Neural cell (in vitro differentiated cells): ENCODE measurements around the gene JMJD1C. TPM values are rescaled to one million over a fixed set of nuclear protein-coding genes. Genes with fewer than 3 reads are reported as not detected.

Experiments
- H2AFZ ChIP-seq: fragments of 200-600, 300-800 bp; sonication (generic), shearing (Covaris generic); 2 replicates; pipeline ENCODE4 v1.6.0; 2014; ENCODE audit warnings: low read depth, mild to moderate bottlenecking, antibody characterized with exemption, low read length, moderate library complexity
- H3F3A ChIP-seq: fragments of 200-600 bp; shearing (Covaris generic); 2 replicates; pipeline ENCODE4 v1.6.1; 2016; ENCODE audit warnings: mild to moderate bottlenecking, moderate library complexity, mixed read lengths, antibody characterized with exemption, low read length; ENCODE audit not compliant: insufficient read depth, poor library complexity, severe bottlenecking
- H3K27ac ChIP-seq: fragments of 200-600, 300-800 bp; sonication (generic), shearing (Covaris generic); 2 replicates; pipeline ENCODE4 v1.5.1; 2014; ENCODE audit warnings: mild to moderate bottlenecking, low read length, moderate library complexity
- H3K27me3 ChIP-seq: fragments of 300-800, 200-600 bp; sonication (generic), shearing (Covaris generic); 2 replicates; pipeline ENCODE4 v1.6.0; 2014; ENCODE audit warnings: mild to moderate bottlenecking, low read depth, low read length, moderate library complexity; ENCODE audit not compliant: insufficient read depth
- H3K36me3 ChIP-seq: fragments of 300-800, 200-600 bp; sonication (generic), shearing (Covaris generic); 2 replicates; pipeline ENCODE4 v1.5.1; 2014; ENCODE audit warnings: mild to moderate bottlenecking, antibody characterized with exemption, low read length, moderate library complexity; ENCODE audit not compliant: insufficient read depth
- H3K4me2 ChIP-seq: fragments of 300-800, 200-600 bp; sonication (generic), shearing (Covaris generic); 2 replicates; pipeline ENCODE4 v1.6.0; 2014; ENCODE audit warnings: mild to moderate bottlenecking, low read length
- H3K4me3 ChIP-seq: fragments of 300-800, 200-600 bp; sonication (generic), shearing (Covaris generic); 2 replicates; pipeline ENCODE4 v1.5.1; 2014; ENCODE audit warnings: mild to moderate bottlenecking, low read length, moderate library complexity
- H3K79me2 ChIP-seq: fragments of 200-600 bp; shearing (Covaris generic); replicated peaks from 2 replicates; pipeline ENCODE4 v1.6.0; 2014; ENCODE audit warnings: mild to moderate bottlenecking, low read length, moderate library complexity; ENCODE audit not compliant: insufficient read depth
- H3K9ac ChIP-seq: fragments of 300-800, 200-600 bp; sonication (generic), shearing (Covaris generic); 2 replicates; pipeline ENCODE4 v1.6.1; 2016; ENCODE audit warnings: mild to moderate bottlenecking, low read length, mixed read lengths
- H3K9me2 ChIP-seq: fragments of 200-600 bp; shearing (Covaris generic); 2 replicates; pipeline ENCODE4 v1.6.1; 2016; ENCODE audit warnings: mild to moderate bottlenecking, low read length, mixed read lengths; ENCODE audit not compliant: insufficient read depth
- H3K9me3 ChIP-seq: fragments of 200-600, 300-800 bp; sonication (generic), shearing (Covaris generic); 2 replicates; pipeline ENCODE4 v1.6.1; 2016; ENCODE audit warnings: mild to moderate bottlenecking, mixed run types, low read length, moderate library complexity, mixed read lengths
- H4K20me1 ChIP-seq: fragments of 200-600 bp; shearing (Covaris generic); 2 replicates; pipeline ENCODE4 v1.6.1; 2016; ENCODE audit warnings: mild to moderate bottlenecking, mixed run types; ENCODE audit not compliant: insufficient read depth
- CTCF ChIP-seq: fragments of 450-650 bp; IDR thresholded peaks from 2 replicates; pipeline ENCODE4 v1.5.1; 2014; ENCODE audit warnings: antibody characterized with exemption, mild to moderate bottlenecking, moderate library complexity; ENCODE audit not compliant: poor library complexity, severe bottlenecking
- EP300 ChIP-seq: fragments of 450-650 bp; conservative IDR thresholded peaks from 2 replicates; pipeline ENCODE4 v1.6.1; 2014; ENCODE audit warnings: antibody characterized with exemption, mild to moderate bottlenecking, moderate library complexity; ENCODE audit not compliant: poor library complexity, severe bottlenecking
- EZH2 ChIP-seq: fragments of 200-600, 300-800 bp; shearing (Covaris generic), sonication (generic); IDR thresholded peaks from 2 replicates; pipeline ENCODE4 v1.6.1; 2014; ENCODE audit warnings: antibody characterized with exemption, low read length, borderline replicate concordance, mild to moderate bottlenecking; ENCODE audit not compliant: insufficient read depth, poor library complexity, severe bottlenecking
- MXI1 ChIP-seq: fragments of 450-650 bp; conservative IDR thresholded peaks from 2 replicates; pipeline ENCODE4 v1.6.1; 2014; ENCODE audit warnings: antibody characterized with exemption, mild to moderate bottlenecking; ENCODE audit not compliant: poor library complexity, severe bottlenecking
- POLR2AphosphoS5 ChIP-seq: IDR thresholded peaks from 2 replicates; pipeline ENCODE4 v1.6.1; 2012
- RAD21 ChIP-seq: fragments of 450-650 bp; conservative IDR thresholded peaks from 2 replicates; pipeline ENCODE4 v1.6.1; 2014; ENCODE audit warnings: antibody characterized with exemption, mild to moderate bottlenecking, moderate library complexity
- REST ChIP-seq: IDR thresholded peaks from 2 replicates; pipeline ENCODE4 v1.6.1; 2012; ENCODE audit warnings: borderline replicate concordance
- SMC3 ChIP-seq: fragments of 450-650 bp; conservative IDR thresholded peaks from 2 replicates; pipeline ENCODE4 v1.6.1; 2014; ENCODE audit warnings: antibody characterized with exemption, mild to moderate bottlenecking, moderate library complexity; ENCODE audit not compliant: poor library complexity
- TAF1 ChIP-seq: IDR thresholded peaks from 2 replicates; pipeline ENCODE4 v1.6.1; 2012; ENCODE audit warnings: low read depth
- polyA plus RNA-seq: library from polyadenylated mRNA; depleted of rRNA; stranded (reverse); fragments of >200 nt; gene quantifications from 2 replicates; pipeline ENCODE4 v1.2.3, GENCODE V29; 2014

Gene JMJD1C
- polyA plus RNA-seq, 1 donor from 2014 or later: 108 TPM

GRCh38 chr10:63431962-63432797, 33.6 kb downstream of the JMJD1C start:
- TF ChIP-seq SMC3: no peak
- TF ChIP-seq POLR2AphosphoS5: no peak
- no peak for TF ChIP-seq MXI1
- TF ChIP-seq REST: no peak
- TF ChIP-seq CTCF: no peak
- no peak for TF ChIP-seq TAF1
- no peak for TF ChIP-seq EZH2
- TF ChIP-seq EP300: no peak
- TF ChIP-seq RAD21: no peak
- Histone ChIP-seq H3F3A (no peaks in the 10 kb centered on the region), H3K36me3 (no peaks in the 10 kb centered on the region), H3K27me3 (no peaks in the 10 kb centered on the region), H3K9me3 (no peaks in the 10 kb centered on the region), H3K4me3 (no peak overlapping the region), H3K27ac (no peak overlapping the region), H3K9me2 (no peaks in the 10 kb centered on the region), H3K4me2 (no peak overlapping the region), H4K20me1 (no peaks in the 10 kb centered on the region), H3K9ac (no peak overlapping the region), H2AFZ (no peak overlapping the region), H3K79me2 (peaks cover 46% of the 10 kb centered on the region)

GRCh38 chr10:63430999-63431356, 34.8 kb downstream of the JMJD1C start:
- H3K9me3 ChIP-seq: no peaks in the 10 kb centered on the region
- no peak overlapping the region for H3K4me3 ChIP-seq
- no peaks in the 10 kb centered on the region for H3K9me2 ChIP-seq
- H4K20me1 ChIP-seq: no peaks in the 10 kb centered on the region
- no peaks in the 10 kb centered on the region for H3K36me3 ChIP-seq
- TF ChIP-seq CTCF (no peak), MXI1 (no peak), SMC3 (no peak), REST (no peak), EZH2 (no peak), RAD21 (no peak), EP300 (no peak), TAF1 (no peak), POLR2AphosphoS5 (no peak)
- H3K4me2 ChIP-seq: no peak overlapping the region
- H3K9ac ChIP-seq: no peak overlapping the region
- H3K27ac ChIP-seq: no peak overlapping the region
- H3K79me2 ChIP-seq: peaks cover 40% of the 10 kb centered on the region
- no peaks in the 10 kb centered on the region for H3F3A ChIP-seq
- no peak overlapping the region for H2AFZ ChIP-seq
- no peaks in the 10 kb centered on the region for H3K27me3 ChIP-seq
